LNCAP (cell line): Measurements from ENCODE around the gene CACNA1I.

ENCODE experiments used
- CTCF ChIP-seq: fragments of 450-650 bp; IDR thresholded peaks from 2 replicates; pipeline ENCODE4 v1.5.1; 2017; ENCODE audit warnings: mild to moderate bottlenecking

CACNA1I gene

DNA sequence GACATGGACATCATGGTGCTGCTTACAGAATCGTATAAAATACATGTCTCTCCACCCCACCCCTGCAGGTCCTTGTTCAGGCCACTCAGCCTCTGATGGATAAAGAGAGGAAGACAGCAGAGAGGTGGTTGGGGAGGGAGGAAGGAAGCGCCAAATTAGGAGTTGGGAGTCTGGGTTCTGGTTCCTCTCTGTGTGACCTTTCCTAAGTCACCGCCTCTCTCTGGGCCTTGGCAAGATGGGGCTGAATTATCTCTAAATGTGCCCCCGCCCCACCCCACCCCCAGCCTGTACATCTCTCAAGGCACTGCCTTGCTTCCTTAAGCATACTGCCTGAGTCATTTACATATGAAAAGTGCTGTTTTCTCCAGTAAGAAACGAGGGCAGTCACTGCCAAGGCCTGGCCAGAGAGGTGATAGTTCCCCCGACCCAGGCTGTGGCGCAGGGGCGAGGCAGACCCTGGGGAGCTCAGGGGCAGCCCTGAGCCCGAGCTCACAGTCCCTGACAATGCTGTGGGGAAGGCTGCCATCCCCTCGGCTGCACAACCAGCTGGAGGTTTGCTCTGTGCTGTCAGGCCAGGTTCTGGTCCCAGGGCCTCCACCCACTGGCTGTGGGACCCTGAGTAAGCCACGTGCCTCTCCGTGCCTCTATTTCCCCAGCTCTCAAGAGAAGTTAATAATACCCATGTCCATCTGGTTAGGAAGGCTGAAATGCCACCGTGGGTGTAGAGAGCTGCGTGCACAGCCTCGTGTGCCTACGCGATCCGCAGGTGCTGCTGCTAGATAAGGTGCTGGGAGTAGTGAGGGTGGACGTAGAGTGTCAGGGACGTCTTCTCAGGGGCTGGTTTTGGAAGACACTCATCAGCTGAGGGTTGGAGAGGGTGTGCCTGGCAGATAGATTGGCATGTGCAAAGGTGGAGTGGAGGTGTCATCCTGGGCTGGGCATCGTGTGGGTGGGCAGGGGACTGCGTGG lies 55.3 kb downstream of the CACNA1I start:
- TF ChIP-seq CTCF: no peak

- TF ChIP-seq CTCF: no peak
These were observed 56.7 kb downstream of the CACNA1I start for GRCh38 chr22:39627208-39627607.

DNA sequence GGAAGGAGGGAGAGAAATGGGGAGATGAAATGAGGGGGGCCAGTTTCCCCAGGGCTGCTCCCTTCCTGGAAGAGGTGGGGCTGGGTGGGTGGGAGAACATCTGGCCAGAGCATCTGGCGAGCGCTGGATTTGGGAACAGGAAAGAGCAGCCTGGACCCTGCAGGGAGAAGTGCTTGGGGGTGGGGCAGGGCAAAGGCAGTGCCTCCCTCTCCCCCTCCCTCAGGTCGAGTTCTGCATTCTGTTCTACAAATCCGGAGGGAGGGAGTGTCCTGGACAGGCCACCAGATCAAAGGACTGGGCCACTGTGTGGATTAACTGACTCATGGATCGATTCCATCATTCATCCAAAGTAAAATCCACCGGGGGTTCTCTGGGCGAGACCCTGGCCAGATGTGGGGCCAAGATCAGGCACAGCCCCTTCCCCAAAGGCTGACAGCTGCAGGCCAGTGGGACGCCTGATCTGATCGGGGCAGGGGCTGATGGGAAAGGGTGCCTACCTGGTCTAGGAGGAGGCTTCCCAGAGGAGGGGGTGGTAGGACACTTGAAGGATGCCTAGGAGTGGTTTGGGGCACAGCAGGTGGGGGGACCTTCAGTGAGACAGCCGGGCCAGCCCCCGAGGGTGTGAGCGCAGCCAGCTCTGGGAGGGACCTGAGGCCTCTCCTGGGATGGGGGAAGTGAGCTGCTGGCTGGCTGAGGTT lies 57.5 kb downstream of the CACNA1I start:
- TF ChIP-seq CTCF: no peak

GRCh38 chr22:39628563-39629080 lies 58.1 kb downstream of the CACNA1I start:
- no peak for TF ChIP-seq CTCF

DNA sequence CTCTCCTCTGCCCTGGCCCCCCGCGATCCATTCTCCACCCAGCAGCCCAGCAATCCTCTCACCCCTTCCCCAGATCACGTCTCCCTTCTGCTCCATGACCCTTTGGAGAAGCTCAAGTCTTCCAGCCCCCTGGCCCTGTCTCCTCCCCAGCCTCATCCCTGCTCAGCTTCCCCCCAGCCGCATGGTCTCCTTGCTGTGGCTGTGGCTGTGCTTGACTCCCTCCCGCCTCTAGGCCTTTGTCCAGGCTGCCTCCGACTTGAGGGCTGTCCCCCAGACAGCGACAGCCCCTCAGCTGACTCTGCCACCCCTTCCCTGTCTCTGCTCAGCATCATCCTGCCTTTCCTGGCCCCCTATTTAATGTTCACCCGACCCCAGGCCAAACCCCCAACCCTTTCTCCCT lies 59.3 kb downstream of the CACNA1I start:
- no peak for TF ChIP-seq CTCF

GRCh38 chr22:39630721-39631120 lies 60.2 kb downstream of the CACNA1I start:
- TF ChIP-seq CTCF: no peak

GRCh38 chr22:39631381-39632286 lies 61.1 kb downstream of the CACNA1I start:
- no peak for TF ChIP-seq CTCF
